Stimulated activated CD8-positive, alpha-beta memory T cell treated with anti-CD3 and anti-CD28 coated beads, Interleukin-15, amount 100 ng/mL, for 1 hour (primary cell): ENCODE measurements around the gene MYL9.
"Not testable (repeated sequence)": the region's sequence is repeated elsewhere in the genome, so short reads cannot be mapped to it uniquely, and the experiment has no call there.

ENCODE experiments used
- DNase-seq: peaks from one replicate; pipeline ENCODE4 v3.0.0-alpha.2; 2020; ENCODE audit warnings: low read depth

The MYL9 gene

DNA sequence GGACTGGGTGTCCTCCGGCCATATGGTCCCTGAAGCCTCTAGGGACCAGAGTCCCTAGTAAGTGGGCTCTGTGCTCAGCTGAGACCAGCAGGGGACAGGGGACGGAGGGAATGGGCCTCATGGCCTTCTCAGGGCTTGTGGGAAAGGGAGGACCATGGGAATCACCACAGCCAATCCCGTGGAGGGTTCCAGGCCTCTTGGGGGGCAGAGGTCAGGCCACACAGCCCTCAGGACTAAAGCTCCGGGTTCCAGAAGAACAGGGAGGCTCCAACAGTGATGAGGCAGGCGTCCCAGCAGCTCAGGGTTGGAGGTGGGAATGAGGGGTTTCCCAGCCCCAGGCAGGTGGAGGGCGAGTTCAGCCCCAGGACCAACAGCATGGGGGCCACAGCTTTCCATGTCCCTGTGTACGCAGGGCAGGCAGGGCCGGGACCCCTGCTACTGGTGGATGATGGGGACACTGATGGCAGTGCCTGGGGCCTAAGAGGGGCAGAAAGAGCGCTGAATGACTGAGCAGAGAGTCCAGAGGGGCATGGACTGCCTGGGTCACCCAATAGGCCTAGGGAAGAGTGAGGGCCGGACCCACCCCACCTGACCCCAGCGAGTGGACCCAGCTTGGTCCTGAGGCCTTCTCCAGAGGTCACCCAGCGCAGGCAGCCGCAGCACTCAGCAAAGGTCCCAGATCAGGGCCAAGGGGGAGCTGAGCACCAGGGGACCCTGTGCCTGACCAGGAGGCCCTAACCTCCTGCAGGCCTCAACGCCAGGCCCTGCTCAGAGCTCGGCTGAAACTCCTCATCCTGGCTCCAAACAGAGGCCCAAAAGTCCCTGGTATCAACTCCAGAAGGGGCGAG, 8.8 kb downstream of the MYL9 start:
- DNase-seq = no peak

- no peak for DNase-seq
These were observed 9.5 kb downstream of the MYL9 start for GRCh38 chr20:36550790-36551299.

DNA sequence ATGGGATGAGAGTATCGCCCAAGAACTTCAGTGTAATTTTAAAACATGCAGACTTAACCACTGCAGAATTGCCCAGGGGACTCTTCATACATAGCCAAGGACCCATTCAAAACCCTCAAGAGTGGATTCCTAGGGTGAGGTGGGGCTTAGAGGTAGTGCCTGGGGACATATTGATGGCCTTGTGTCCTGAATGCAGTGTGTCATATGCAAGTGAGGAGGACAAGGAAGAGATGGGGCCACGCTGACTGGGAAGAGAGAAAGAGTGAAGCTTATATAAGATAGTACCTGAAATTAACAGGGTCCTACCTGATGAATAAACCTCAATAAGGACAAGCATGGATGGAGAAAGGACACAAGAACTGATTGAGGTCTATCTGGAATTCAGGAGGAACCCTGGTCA, 13.9 kb downstream of the MYL9 start:
- no peak for DNase-seq

- no peak for DNase-seq
These were observed 21.4 kb downstream of the MYL9 start for GRCh38 chr20:36562724-36563123.

DNA sequence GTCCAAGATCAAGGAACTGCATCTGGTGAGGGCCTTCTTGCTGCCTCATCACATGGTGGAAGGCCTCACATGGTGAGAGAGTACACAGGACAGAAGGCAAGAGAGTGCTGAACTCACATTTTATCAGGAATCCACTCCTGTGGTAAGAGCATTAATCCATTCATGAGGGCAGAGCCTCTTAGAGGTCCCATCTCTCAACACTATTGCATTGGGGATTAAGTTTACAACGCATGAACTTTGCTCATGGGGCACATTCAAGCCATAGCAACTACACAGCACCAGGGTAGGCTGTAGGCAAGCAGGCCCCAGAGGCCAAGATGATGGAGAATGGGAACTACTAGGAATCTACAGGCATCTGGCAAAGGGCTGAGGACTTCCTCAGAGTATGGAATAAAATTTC, 22.1 kb downstream of the MYL9 start:
- no peak for DNase-seq

- DNase-seq = not testable (repeated sequence)
These were observed 22.9 kb downstream of the MYL9 start for GRCh38 chr20:36564078-36564725.

DNA sequence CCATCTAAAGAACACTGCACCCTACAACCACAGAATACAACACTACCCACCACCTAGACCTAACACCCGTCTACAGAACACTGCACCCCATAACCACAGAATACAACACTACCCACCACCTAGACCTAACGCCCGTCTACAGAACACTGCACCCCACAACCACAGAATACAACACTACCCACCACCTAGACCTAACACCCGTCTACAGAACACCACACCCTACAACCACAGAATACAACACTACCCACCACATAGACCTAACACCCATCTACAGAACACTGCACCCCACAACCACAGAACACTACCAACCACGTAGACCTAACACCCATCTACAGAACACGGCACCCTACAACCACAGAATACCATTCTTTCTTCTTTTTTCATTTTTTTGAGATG, 23.4 kb downstream of the MYL9 start:
- not testable (repeated sequence) for DNase-seq

DNA sequence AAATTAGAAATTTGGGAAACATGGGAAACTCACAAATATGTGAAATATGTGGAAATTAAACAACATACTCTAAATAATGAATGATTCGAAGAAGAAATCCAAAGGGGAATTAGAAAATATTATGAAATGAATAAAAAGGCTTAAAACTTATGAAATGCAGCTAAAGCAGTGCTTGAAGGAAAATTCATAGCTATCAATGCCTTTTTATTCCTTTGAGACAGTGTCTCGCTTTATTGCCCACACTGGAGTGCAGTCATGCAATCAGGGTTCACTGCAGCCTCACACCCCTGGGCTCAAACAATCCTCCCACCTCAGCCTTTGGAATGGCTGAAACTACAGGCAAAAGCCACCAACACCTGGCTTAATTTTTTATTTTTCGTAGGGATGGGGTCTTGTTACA, 24.2 kb downstream of the MYL9 start:
- no peak for DNase-seq

DNA sequence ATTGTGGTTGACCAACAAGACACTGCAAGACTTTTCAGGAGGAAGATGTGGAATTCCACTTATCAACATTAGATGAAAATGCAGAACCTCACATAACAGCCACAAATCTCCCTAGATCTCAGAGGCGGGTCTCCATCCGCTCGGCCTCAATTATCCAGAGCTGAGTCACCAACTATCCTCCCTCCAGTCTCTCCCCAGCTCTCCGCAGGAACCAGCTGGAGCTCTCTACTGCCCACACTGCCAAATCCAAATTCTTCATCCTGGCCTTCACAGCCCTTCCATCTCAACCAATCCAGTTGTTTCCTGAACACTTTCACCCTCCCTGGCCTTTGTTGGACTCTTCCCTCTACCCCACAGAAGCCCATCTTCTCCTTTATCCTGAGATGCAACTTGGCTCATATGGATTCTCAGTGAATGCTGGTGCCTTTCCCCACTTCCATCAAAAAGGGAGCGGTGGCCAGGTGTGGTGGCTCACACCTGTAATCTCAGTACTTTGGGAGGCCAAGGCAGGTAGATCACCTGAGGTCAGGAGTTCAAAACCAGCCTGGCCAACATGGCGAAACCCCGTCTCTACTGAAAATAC, 28.6 kb downstream of the MYL9 start:
- no peak for DNase-seq

- DNase-seq = no peak
These were observed 30.5 kb downstream of the MYL9 start for GRCh38 chr20:36571564-36572504.

DNA sequence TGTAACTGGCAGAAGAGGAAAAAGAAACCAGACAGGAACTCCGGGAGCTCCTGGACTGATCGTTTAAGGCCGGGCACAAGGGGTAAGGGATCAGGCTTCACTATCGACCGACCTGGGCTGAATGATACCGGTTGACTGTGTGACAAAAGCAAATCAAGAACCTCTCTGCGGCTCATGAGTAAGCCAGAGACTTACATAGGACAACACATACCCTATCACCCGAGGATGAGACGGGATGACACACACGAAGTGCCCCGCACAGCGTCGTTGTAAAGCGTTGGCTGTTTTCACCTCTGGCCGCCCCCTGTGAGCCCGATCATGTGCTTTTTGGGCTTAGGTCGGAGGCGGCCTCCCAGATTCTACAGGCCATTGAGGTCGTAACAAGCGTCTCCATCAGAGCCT, 31.4 kb downstream of the MYL9 start:
- DNase-seq = peak; percentile 33

DNA sequence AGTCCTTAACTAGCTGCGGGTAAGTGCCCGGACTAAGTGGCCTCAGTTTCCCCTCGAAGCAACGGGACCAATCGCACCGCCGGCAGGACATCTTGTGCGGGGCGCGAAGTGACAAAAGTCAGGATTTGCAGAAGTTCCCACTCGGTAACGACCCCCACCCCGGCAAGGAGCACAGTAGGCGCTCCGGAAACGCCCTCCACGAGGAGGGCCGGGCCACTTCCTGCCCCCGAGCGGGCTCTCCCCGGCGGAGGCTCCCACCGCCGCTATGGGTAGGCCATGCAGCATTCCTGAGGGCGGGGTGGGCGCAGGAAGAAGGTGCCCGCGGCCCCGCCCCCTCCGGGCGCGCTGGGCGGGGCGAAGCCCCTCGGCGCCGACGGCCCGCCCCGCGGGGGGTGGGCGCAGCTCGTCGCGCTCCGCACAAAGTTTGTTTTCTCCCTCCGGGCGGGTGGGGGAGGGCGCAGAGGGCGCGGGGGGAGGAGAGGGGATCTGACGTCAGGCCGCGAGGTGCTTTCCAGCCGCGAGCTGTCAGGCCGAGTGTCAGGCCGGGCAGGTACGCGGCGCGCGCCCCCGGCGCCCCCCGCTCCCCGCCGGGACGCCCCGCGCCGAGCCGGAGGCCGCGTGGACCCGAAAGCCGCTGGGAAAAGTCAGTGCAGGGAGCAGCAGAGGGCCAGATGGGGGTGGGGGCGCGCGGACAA, 31.9 kb downstream of the MYL9 start, which contains the start of gene TGIF2:
Gene TGIF2, plus strand, starts transcription at position 495 of the 695 bp plus-strand sequence. CDS start 5,178 bp downstream, outside the sequence.
- DNase-seq = peak; percentile 74

GRCh38 chr20:36573798-36574365, 32.6 kb downstream of the MYL9 start:
- no peak for DNase-seq

DNA sequence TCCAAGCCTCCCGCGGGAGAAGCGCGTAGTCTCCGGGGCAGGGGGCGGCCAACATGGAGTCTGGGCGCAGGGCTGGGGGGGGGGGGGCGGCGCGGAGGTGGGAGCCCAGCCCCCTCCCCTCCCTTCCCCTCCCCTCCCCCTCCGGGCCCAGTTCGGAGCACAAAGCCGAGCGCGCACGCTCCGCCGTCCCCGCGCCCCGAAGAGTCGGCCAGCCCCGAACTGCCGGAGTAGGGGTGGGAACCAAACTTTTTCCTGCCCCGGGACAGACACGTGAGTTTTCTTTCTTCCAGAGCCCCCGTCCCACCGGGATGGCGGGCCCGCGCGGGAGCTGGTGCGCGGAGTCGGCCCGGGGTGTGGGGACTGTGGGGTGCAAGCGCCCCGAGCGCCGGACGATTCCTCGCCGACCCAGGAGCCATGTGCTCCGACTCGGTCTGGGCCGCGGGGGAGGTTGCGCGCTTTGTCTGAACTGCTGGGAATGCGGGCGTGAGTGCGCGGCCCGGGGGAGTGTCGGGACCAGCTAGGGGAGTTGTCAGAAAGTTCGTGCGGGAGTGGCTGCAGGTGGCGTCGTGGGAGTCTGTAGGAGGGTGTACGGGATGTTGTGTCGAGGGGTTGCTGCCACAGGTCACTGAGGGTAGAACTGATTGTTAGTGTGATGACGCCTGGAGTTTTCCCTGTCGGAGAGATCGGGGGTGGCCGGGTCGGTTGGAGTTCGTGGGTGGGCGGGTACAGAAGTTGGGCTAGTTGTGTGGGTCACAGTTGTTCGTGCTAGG, 33.2 kb downstream of the MYL9 start:
- no peak for DNase-seq

DNA sequence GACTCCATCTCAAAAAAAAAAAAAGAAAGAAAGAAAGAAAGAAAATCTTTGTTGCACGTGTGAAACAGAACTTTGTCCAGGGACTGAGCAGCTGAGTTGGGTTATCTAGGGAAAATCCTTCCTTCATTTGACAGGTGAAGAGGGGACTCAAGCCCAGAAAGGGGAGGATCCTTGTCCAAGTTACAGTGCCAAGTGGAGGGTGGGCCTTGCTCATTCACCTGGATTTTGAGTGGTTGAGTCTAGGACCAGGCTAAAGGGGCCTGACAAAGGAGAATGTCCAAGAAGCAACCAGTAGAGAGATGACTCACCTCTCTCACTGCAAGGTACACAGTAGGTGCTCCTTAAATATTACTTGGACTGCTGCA, 34.7 kb downstream of the MYL9 start:
- no peak for DNase-seq

- DNase-seq = no peak
These were observed 37.2 kb downstream of the MYL9 start for GRCh38 chr20:36578356-36579041.

GRCh38 chr20:36579996-36580545, 38.8 kb downstream of the MYL9 start:
- no peak for DNase-seq

- DNase-seq = no peak
These were observed 41.0 kb downstream of the MYL9 start for GRCh38 chr20:36582322-36582721.

GRCh38 chr20:36582821-36583220, 41.5 kb downstream of the MYL9 start:
- no peak for DNase-seq
